CD4-positive, alpha-beta T cell treated with Interleukin-6 at 100 ng/mL for 8 hours (primary cell): Measurements from ENCODE around the gene TOR1AIP1.

Experiments
- DNase-seq: peaks from one replicate; pipeline ENCODE4 v3.0.0-alpha.2; 2020; ENCODE audit warnings: mixed read lengths, low spot score

TOR1AIP1 gene

DNA sequence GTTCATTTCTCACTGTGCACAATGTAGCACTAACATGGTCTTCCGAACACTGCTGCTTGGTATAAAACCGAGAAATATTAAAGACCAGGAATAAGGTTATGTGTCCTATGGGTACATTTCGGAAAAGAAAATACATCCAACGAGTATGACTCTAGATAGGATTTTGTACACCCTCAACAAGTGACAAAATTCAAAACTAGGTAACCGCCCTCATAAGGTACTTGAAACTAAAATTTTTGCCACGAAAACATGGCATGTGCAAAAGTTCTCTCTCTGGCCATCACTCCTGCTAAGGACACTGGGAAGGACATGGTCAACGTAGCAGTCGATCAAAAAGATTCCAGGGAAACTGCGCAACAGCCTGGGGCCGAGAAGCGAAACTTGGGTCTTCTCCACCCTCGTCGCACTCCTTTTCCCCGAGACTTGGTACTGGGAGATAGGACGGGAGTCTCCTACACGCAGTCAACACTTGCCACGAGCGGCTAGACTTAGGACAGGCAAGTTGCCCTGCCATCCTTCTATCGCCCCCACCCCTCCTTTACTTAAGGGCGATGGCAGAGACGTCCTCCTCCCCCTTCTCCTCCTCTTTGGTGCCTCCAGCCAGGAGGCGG lies 338 bp upstream of the TOR1AIP1 start:
- no peak for DNase-seq

DNA sequence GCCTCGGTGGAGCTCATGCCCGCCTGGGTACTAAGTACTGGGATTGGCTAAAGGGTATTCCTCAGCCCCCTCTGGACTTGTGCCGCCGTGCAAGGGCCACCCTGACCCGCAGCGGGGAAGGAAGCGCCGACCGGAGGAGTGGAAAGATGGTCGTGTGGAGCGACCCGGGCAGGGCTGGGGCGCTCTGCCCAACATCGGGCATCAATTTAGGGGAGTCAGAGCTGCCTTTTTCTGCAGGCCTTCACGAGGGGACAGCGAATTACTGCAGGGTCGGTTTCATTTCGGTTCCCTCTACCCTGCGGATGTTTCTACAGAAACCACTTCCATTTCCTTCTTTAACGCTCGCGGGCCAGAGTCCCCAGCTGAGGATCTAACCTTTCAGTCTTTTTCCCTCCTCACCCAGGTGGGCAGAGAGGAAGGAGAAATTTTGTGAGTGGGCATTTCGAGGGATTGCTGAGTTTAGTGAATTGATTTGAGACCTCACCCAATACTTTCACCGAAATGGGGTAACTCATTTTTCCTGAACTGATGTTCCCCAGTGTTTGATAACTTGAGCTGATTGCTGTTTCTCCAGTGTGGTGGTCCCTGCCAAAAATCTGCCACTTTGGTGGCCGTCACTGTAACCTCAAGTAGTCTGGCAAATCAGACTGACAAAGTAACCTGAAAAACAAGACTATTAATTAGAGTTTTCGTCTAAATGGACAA lies 1.1 kb downstream of the TOR1AIP1 start:
- DNase-seq = peak; percentile 29

DNA sequence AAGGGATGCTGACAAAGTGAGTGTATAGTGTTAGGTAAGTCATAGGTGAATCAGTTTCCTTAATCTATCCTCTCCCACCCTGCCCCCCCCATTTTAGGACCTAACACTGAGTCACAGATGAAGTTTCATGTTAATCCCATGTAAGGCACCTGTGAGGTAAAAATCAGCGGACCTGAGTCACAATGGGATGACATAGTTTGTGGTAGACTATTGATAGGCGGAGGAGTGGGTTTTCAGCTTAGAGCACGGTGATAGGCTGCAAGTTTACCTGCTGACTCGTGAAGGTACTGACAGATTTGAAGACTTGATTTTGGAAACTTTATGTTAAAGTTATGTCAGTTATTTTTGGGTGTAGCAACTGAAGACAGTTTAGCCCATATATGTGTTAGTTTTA lies 1.7 kb downstream of the TOR1AIP1 start:
- DNase-seq = peak; percentile 52

DNA sequence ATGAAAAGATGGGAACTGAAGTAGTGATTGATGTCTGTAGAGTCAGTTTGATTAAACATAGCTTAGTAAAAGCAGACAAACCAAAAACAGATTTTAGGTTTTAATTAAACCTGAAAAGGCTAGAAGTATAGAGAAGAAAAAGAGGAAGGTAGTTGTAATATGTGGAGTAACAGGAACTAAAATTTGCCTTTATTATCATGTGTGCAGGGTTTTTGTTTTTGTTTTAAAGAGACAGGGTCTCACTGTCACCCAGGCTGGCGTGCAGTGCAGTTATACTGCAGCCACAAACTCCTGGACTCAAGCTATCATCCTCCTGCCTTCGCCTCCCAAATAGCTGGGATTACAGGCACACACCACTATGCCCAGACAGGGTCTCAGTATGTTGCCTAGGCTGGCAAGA lies 6.0 kb downstream of the TOR1AIP1 start:
- DNase-seq = no peak

DNA sequence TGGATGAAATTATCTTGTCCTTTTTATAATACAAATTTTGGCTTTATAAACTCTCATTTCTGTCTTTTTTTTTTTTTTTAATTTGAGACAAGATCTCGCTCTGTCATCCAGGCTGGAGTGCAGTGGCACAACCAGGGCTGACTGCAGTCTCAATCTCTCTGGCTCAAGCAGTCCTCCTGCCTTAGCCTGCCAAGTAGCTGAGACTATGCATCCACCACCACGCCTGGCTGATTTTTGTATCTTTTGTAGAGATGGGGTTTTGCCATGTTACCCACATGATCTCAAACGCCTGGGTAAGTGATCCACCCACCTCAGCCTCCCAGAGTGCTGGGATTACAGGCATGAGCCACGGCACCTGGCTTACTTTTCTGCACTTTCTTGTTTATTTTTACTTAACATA lies 7.5 kb downstream of the TOR1AIP1 start:
- DNase-seq = no peak

DNA sequence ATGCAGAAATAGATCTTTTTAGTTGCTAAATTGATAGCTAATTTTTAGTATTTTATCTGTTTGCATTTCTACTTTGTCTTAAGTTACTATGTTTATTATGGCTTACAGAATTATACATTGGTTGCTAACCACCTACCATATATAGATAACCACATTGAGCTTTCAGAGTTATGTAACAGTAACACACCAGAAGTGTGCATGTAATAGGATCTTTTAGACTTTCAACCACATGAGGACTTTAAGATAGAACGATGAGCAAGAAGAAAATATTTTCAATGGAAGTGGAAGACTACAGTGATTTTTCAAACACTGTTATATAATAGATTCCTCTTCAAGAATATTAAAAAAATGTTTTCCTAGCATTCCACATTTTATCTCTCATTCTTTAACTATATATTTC lies 28.8 kb downstream of the TOR1AIP1 start:
- no peak for DNase-seq

DNA sequence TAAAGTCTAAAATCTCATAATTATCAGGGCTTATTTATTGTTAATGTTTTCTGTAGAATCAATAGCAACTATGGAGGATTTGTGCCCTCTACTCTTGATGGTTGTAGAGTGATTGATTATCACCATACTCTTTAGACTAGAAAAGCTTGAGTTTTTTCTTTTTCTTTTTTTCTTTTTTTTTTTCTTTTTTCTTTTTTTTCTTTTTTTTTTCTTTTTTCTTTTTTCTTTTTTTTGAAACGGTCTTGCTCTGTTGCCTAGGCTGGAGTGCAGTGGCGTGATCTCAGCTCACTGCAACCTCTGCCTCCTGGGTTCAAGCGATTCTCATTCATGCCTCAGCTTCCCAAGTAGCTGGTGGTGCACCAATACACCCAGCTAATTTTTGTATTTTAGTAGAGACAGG lies 29.7 kb downstream of the TOR1AIP1 start:
- no peak for DNase-seq

DNA sequence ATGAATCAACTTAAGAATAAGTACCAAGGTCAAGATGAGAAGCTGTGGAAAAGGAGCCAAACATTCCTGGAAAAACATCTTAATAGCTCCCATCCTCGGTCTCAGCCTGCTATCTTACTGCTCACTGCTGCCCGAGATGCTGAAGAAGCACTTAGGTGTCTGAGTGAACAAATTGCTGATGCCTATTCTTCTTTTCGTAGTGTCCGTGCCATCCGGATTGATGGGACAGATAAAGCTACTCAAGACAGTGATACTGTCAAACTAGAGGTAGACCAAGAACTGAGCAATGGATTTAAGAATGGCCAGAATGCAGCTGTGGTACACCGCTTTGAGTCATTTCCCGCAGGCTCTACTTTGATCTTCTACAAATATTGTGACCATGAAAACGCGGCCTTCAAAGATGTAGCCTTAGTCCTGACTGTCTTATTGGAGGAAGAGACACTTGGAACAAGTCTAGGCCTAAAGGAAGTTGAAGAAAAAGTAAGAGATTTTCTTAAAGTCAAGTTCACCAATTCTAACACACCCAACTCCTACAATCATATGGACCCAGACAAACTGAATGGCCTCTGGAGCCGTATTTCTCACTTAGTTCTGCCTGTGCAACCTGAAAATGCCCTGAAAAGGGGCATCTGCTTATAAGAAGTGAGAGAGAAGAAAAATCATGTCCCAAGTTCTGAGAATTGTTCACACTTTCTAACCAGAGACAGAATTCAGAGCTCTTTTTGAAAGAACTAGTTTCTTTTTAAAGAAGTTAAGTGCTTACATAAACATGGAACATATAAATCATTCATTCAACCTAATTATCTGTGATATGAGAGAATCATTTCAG lies 35.7 kb downstream of the TOR1AIP1 start:
- no peak for DNase-seq

DNA sequence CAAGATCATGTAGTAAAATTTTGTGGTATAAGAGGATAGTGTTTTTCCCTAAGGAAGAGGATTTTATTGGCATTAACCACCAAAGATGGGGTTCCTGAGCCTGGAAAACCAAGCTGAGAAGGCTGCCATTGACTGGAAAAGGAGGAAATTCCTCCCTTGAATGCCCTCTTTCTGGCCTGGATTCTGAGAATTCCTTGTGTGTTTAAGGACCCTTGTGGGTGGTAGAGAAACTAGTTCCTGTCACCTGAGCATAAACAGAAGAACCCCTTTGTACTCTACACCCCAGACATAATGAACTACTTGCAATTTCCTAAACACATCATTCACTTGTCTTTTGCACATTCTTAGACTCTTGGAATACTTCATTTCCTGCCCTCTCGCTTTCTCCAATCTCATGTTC lies 39.4 kb downstream of the TOR1AIP1 start:
- DNase-seq = no peak

DNA sequence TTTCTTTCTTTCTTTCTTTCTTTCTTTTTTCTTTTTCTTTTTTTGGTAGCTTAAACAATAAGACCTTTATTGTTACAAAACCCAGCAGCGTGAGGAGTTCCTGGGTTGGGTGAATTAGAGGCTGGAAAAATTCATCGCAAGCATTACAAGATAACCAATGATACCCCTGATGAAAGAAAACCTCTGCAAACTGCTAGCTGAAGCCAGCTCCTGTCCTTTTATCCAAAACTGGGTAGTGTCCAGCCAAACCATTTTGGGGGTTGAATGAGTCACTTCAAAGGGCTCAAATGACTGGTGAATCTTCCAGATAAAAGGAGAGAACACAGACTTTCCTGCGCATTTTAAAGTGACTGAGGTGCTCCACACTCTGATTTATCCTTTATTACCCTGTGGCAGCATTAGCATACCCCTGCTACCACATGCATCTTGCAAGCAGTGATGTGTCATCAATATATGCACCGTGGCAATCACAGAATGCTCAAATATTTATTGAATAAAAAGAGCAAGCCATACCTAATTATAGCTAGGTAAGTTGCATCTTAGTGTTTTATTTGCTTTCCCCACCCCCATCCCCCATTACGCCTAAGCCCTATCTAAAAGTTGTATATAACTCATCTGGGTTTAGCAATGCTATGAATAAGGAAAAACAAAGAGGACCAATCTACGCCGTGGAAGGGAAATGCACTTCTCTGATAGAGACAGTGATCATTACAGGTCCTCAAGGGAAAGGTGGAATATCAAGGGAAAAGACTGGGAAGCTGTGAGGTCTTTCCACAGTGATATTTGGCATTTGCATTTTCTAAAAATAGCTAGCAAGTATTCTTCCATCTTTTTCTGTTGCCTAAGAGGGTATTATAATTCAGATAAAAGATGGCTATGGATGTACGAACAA lies 40.1 kb downstream of the TOR1AIP1 start:
- DNase-seq = no peak

DNA sequence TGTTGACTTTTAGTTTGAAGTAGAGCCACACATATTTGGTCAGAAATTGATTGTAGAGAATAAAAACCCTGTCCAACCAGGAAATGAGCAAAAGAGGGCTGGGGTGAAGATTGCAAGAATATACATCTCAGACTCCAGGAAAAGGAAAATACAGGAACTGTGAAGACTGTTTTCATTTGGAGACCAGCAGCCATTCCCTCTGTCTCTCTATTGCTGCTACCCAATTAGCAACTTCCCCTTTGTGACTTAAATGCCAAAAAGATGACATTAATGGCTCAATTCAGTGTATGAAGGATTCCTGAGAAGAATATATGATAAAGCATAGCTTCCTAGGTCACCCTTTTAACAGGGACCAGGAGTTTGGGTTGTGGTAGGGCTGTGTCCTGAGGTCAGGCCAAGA lies 40.9 kb downstream of the TOR1AIP1 start:
- no peak for DNase-seq

DNA sequence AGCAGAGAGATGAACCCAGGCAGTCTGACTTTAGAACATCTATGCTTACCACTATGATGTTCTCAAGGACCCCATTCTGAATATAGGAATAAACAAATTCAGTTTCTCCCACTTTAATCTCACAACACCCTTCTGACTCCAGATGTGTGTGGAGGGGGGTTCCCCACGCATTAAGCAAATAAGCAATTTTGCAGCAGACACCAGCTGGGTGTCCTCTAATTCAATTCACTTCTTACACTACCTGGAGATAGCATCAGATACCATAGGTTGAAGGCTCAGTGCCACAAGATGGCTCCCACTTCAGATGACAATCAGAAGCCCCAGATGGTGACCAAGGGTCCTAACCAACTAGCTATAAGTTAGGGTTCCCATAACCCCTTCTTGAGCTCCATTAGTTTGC lies 42.2 kb downstream of the TOR1AIP1 start:
- no peak for DNase-seq

DNA sequence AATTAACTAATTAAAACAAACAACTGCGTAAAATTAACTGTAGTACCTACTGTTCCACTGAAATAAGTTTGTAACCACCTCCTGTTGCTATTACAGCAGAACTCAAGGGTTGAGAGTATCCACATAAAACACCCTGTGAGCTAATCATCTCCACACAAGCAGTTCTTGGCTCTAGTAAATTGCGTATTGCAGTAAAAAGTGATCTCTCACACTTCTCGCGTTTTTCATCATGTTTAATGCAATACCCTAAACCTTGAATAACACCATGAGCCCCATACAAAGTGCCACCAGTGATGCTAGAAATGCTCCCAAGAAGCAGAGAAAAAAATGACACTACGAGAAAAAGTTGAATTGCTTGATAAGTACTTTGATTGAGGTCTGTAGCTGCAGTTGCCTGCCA lies 43.2 kb downstream of the TOR1AIP1 start:
- no peak for DNase-seq

DNA sequence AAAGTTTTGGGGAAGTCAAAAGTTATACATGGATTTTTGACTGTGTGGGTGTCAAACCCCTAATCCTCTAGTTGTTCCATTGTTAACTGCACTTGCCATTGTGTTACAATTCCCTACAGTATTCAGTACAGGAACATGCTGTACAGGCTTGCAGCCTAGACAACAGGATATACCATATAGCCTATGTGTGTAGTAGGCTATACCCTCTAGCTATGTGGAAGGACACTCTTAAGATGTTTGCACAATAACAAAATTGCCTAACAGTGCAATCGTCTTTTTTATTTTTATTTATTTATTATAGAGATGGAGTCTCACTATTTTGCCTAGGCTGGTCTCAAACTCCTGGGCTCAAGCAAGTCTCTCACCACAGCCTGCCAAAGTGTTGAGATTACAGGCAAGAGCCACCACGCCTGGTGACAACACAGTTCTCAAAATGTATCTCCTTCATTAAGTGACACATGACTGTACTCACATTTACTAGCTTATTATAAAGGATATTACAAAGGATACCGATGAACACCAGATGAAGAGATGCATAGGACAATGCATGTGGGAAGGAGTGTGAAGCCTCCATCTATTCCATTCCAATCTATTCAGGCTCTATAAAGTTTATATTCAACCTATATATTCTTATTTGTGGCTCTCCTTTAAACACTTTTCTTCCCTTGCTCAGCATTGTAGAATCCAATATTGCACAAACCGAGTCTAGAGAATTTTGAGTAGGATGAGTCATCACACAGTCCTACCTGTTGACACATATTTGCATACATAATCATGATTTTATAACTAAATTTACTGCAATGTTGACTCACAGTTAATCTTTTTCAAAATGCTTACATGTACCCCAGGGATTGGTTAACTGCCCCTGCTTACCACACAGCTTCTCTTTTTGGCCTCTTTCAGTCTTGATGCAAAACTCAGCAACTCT lies 44.1 kb downstream of the TOR1AIP1 start:
- no peak for DNase-seq

DNA sequence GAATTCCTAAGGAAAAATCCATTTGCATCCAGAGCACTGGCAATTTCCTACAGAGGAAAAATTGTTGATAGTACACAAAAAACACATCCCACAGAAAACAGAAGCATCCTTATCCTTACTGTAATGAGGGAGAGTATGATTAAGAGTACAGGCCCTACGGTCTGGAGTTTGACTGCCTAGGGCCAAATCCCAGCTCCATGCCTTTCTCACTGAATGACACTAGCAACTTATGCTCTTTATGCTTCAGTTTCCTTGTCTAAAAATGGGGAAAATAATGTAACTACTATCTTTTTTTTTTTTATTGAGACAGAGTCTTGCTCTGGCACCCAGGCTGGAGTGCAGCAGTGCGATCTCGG lies 44.7 kb downstream of the TOR1AIP1 start:
- no peak for DNase-seq

DNA sequence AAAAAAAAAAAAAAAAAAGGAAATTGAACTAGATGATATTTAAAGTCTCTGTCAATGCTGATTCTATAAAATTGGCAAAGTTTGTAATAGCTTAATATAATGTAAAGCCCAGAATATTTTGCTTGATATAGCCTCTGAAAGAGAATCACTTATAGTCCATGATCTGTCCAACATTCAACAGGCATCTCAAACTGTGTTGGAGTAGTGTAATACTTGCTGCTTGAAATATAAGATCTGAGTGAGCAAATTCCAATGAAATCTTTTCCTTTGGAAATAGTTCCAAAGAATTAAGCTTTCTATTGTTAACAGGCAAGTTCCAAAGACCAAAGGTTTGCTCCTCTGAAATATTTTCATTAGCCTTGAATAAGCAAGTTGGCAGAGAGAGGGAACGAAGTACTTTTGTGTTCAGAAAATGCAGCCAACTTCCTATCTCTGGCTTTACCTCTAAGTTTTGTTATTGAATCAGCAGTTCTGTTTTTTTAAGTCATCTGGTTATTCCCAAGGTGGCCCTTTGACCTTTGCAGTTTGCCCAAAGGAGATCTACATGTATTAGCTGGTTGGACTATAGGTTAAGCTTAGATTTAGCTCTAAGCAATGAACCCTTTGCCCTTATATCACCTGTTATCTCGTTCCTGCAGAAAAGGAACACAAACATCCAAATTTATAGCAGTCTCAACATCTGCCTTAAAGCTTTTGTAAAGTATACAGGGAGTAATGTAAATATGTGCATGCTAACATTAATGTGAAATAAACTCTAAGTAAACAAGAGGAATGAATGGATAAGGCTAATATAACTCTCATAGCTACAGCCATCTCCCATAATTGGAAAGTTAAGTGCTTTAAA lies 48.1 kb downstream of the TOR1AIP1 start:
- DNase-seq = no peak

DNA sequence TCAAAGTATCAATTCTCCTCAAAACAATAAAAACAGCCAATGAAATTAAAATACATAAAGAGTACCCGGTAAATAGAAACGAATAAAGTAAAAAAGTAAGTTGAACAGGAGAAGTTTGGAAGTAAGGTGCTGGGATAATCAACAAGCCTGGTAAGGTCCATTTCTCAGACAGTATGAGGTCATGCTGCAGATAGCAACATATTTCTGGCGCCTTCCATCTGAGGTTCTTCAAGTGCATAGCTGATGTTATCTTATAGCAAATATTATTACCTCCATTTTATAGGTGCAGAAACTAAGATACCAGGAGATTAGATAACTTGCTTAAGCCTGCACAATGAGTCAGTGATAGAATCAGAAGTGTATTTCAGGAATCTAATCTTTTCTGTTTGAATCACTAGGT lies 48.8 kb downstream of the TOR1AIP1 start:
- no peak for DNase-seq

DNA sequence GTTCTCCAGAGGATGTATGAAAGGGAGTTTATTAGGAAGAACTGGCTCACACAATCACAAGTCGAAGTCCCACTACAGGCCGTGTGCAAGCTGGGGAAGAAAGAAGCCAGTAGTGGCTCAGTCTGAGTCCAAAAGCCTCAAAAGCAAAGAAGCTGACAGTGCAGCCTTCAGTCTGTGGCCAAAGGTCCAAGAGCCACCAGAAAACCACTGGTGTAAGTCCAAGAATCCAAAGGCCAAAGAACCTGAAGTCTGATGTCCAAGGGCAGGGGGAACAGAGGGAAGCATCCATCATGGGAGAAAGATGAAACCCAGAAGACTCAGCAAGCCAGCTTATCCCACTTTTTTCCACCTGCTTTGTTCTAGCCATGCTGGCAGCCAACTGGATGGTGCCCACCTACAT lies 51.1 kb downstream of the TOR1AIP1 start:
- no peak for DNase-seq

DNA sequence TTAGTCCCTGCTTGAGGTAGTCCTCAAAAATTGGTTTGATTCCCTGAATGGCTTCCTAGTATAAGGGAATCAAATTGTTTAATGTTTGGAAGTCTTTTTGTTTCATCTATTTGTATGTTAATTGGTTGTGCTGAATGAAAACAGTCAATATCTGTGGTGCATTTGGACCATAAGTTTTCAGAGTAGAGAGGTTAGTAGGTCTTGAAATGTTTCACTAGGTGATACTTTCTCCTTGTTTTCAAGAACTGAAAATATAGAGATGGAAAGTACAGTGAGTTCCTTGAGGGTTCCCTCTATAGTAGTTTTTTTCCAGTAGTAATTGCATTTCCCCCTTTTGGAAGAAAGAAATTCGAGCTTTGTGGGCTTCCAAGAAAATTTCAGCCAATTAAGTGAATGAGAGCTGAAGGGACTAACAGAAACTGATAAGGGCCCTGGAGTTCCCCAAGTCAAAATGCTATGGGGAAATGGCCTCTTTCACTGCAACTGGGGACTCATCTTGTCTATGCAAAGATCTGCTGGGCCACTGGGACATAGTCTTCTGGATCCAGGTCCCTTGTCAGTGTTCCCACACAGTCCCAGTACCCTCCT lies 53.9 kb downstream of the TOR1AIP1 start:
- no peak for DNase-seq
